HCT116 (cell line): Measurements from ENCODE around the gene PLB1.

ENCODE experiments used
- CBX3 ChIP-seq: IDR thresholded peaks from 2 replicates; pipeline ENCODE4 v1.6.1; 2012; ENCODE audit warnings: low read depth
- CTCF ChIP-seq, 3 experiments: fragments of 200-600 bp in 1 of 3; sonication (generic) in 1 of 3; IDR thresholded peaks in 2 of 3; conservative IDR thresholded peaks in 1 of 3; 2 replicates each; pipeline ENCODE4 v1.5.1; 2012 to 2017; ENCODE audit warnings: low read depth in 2 of 3, low read length in 2 of 3, antibody characterized with exemption in 1 of 3, borderline replicate concordance in 1 of 3, control low read depth in 1 of 3, mild to moderate bottlenecking in 1 of 3, mixed read lengths in 1 of 3, mixed run types in 1 of 3, moderate library complexity in 1 of 3; ENCODE audit not compliant: insufficient read depth in 1 of 3
- EGR1 ChIP-seq: IDR thresholded peaks from 2 replicates; pipeline ENCODE4 v1.6.1; 2012; ENCODE audit warnings: low read depth
- EZH2 ChIP-seq: fragments of 200-600 bp; sonication (generic); IDR thresholded peaks from 2 replicates; pipeline ENCODE4 v1.6.1; 2017; ENCODE audit warnings: antibody characterized with exemption, mixed run types
- EZH2phosphoT487 ChIP-seq: fragments of 200-600 bp; IDR thresholded peaks from 2 replicates; pipeline ENCODE4 v1.6.1; 2018; ENCODE audit warnings: antibody characterized with exemption, borderline replicate concordance
- POLR2A ChIP-seq: IDR thresholded peaks from 2 replicates; pipeline ENCODE4 v1.7.0; 2011; ENCODE audit warnings: borderline replicate concordance; ENCODE audit not compliant: insufficient read depth, insufficient read length; ENCODE audit errors: extremely low read depth
- YY1 ChIP-seq: IDR thresholded peaks from 2 replicates; pipeline ENCODE4 v1.6.1; 2011; ENCODE audit warnings: low read length, low read depth, moderate library complexity, mild to moderate bottlenecking; ENCODE audit not compliant: insufficient replicate concordance; ENCODE audit errors: extremely low read depth
- ZNF274 ChIP-seq: fragments of 200-500 bp; sonication (Bioruptor generic); IDR thresholded peaks from 2 replicates; pipeline ENCODE4 v1.6.1; 2014; ENCODE audit warnings: mild to moderate bottlenecking, low read depth, low read length, inconsistent platforms
- TF ChIP-seq, protein P1 (sequence below): IDR thresholded peaks from 2 replicates; pipeline ENCODE4 v1.6.1; 2012

GRCh38 chr2:28662468-28663181 is 166.8 kb downstream of the PLB1 start:
- TF ChIP-seq POLR2A (no peak), CTCF (IDR thresholded peaks at IDR 0.05 in 2 of 3, conservative IDR thresholded peaks at IDR 0.05 in 1 of 3; ENCODE audit: borderline replicate concordance in 1 of 3, insufficient read depth in 1 of 3, low read depth in 2 of 3, low read length in 2 of 3) (no peak), EZH2phosphoT487 (no peak), EGR1 (no peak), ZNF274 (no peak), CBX3 (no peak), YY1 (no peak), EZH2 (no peak)
- TF ChIP-seq, protein P1, sequence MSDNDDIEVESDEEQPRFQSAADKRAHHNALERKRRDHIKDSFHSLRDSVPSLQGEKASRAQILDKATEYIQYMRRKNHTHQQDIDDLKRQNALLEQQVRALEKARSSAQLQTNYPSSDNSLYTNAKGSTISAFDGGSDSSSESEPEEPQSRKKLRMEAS = no peak
